Measurements from ENCODE around the gene TCP11L1.
"Not testable (repeated sequence)": the region's sequence is repeated elsewhere in the genome, so short reads cannot be mapped to it uniquely, and the experiment has no call there.

Gene TCP11L1

DNA sequence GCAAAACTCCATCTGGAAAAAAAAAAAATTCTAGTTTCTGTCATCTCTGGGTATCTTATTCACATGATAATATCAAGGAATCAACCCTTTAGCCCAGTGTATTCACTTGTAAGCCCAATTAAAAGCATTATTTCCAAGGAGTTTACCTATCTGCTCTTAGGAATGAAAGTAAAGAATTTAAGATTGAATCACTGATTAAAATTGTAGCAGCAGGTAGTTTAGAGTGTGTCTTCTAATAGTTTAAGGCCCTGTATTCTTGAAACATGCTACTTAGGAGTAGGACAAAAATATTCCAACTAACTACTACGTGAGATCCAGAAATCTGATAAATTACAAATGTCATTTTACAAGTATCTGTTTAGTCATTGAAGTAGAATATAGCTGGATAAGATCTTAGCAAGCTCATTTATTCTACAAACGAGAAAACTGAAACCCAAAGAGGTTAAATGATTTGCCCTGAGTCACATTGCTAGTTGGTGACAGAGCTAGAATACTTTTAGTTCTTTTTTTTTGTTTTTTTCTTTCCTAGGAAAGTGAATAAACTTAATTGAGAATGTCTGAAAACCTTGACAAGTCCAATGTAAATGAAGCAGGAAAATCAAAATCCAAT is 4.0 kb downstream of the TCP11L1 start:
- DNase-seq (ENCODE audit: low read depth): no peak
- TF ChIP-seq, protein P1, sequence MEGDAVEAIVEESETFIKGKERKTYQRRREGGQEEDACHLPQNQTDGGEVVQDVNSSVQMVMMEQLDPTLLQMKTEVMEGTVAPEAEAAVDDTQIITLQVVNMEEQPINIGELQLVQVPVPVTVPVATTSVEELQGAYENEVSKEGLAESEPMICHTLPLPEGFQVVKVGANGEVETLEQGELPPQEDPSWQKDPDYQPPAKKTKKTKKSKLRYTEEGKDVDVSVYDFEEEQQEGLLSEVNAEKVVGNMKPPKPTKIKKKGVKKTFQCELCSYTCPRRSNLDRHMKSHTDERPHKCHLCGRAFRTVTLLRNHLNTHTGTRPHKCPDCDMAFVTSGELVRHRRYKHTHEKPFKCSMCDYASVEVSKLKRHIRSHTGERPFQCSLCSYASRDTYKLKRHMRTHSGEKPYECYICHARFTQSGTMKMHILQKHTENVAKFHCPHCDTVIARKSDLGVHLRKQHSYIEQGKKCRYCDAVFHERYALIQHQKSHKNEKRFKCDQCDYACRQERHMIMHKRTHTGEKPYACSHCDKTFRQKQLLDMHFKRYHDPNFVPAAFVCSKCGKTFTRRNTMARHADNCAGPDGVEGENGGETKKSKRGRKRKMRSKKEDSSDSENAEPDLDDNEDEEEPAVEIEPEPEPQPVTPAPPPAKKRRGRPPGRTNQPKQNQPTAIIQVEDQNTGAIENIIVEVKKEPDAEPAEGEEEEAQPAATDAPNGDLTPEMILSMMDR (conservative IDR thresholded peaks at IDR 0.05; ENCODE audit: low read depth, low read length): no peak
- H3K4me3 ChIP-seq (ENCODE audit: low read depth, low read length): no peak overlapping the region

DNA sequence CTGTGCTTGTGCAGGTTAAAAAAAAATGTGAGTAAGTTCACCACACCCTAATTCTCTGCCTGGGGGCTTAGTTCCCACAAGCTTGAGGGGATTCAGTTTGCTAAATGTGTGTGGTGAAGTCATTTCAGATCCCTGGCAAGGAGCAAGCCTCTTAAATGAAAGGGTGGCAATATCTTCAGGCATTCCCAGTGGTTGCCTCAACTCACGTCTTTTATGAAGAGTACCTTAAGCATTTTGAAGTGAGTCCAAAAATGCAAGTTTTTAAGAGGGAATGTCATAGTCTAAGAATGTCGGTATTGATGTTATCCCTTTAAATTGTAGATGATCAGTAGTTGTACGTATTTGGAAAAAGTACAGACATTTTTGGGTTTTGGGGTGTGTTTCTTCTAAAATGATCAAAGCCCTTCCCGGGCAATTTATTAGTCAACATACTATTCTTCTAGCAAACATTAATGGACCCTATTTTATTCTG is 4.9 kb downstream of the TCP11L1 start:
- H3K4me3 ChIP-seq (ENCODE audit: low read depth, low read length): no peak overlapping the region
- DNase-seq (ENCODE audit: low read depth): no peak
- TF ChIP-seq, protein P1 (conservative IDR thresholded peaks at IDR 0.05; ENCODE audit: low read depth, low read length): no peak

DNA sequence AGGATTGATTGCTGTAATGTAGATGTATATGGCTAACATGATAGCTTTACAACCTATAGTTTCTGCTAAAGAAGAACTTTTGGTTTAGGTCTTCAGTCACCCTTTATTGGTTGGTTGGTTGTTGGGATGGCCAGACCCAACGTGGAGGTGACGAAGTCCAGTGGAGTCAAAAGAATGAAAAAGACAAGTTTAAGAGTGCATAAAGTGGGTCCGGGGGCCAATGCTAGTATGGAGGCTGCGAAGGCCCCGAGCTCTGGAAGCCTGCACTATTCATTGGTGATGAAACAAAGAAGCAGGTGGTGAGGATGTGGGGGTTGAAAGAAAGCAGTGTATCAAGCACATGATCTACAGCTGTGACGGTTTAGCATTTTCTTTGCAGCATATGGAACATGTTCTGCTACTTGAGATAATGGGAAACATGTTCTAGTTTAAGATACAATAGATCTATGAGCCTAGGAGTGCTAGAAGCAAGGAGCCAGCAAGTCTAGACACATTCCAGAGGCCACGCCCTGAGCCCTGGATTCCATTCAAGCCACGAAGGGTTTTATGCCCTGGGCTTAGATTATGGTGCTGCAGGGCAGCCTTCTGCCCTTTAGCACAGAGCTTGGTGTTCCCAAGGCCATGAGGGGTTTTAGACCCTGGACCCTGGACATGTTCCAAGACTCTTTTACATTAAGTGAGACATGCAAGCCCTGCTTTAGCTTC is 6.3 kb downstream of the TCP11L1 start:
- H3K4me3 ChIP-seq (ENCODE audit: low read depth, low read length): no peak overlapping the region
- TF ChIP-seq, protein P1 (conservative IDR thresholded peaks at IDR 0.05; ENCODE audit: low read depth, low read length): no peak
- no peak for DNase-seq (ENCODE audit: low read depth)

DNA sequence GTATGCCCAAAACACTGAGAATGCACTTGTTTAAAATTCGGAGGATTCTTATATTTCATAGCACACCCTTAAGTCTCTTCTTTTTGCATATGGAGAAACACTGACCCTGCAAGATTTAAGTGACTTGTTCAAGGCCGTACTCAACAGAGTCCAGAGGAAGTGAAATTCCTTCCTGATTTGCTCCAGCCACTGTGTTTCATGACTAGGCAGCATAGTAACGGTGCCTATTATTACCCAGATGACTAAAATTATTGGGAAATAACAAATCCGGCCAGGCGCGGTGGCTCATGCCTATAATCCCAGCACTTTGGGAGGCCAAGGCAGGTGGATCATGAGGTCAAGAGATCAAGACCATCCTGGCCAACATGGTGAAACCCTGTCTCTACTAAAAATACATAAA is 9.3 kb downstream of the TCP11L1 start:
- H3K4me3 ChIP-seq (ENCODE audit: low read depth, low read length); DNase-seq (ENCODE audit: low read depth): not testable (repeated sequence)

DNA sequence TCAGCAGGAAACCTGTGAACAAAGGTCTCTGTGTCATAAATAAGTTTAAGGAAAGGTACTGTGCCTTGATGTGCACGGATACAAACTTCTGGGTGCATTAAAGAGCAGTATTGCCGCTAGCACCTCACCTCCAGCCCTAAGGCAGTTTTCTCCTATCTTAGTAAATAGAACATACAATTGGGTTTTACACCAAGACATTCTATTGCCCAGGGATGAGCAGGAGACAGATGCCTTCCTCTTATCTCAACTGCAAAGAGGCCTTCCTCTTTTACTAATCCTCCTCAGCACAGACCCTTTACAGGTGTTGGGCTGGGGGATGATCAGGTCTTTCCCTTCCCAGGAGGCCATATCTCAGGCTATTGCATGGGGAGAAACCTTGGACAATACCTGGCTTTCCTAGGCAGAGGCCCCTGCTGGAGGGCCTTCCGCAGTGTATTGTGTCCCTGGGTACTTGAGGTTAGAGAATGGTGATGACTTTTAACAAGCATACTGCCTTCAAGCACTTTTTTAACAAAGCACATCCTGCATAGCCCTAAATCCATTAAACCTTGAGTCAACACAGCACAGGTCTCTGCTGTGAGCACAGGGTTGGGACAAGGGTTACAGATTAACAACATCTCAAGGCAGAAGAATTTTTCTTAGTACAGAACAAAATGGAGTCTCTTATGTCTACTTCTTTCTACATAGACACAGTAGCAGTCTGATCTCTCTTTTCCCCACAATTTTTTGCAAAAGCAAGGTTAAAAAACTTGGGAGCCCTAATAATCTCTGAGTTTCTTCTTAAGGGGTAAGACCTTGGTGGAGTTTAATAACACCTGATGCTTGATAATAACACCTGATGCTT is 10.4 kb downstream of the TCP11L1 start:
- DNase-seq (ENCODE audit: low read depth): not testable (repeated sequence)

DNA sequence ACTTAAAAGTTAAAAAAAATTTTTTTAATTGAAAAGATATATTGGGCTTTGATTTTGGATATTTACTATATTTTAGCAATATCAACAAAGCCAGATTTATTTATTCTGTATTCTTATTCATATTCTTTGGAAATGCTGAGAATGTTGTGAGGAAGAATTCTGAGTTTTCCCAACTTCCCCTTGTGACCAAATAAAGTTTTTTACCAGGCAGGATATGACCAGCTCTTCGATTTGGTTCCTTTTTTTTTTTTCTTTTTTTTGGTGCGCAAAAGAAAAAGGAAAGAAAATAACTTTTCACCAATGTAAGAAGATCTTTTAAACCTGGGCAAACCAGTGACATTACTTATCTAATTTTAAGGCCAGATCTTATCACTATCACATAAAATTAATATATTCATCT is 12.9 kb downstream of the TCP11L1 start:
- no peak for DNase-seq (ENCODE audit: low read depth)
- no peak overlapping the region for H3K4me3 ChIP-seq (ENCODE audit: low read depth, low read length)
- TF ChIP-seq, protein P1 (conservative IDR thresholded peaks at IDR 0.05; ENCODE audit: low read depth, low read length): no peak

More for the DNA sequence above, 10.4 kb downstream of the TCP11L1 start:
- H3K4me3 ChIP-seq (ENCODE audit: low read depth, low read length): not testable (repeated sequence)

DNA sequence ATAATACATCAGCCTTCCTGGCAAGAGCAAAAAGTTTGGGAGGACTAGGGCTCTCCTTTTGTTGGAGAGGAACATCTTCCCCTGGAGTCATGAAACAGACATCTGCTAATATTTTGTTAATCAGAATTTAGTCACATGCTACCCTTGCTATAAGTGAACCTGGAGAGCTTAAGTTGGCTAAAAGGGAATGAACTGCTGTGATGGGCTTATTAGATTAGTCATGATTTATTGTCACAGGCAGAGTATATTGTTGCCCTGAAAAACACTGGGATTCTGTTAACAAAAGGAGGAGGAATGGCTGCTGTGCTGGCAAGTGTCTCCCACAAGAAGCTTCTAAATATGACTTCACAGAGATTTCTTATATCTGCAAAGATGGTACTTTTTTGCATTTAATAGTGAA is 16.0 kb downstream of the TCP11L1 start:
- DNase-seq (ENCODE audit: low read depth): no peak
- TF ChIP-seq, protein P1 (conservative IDR thresholded peaks at IDR 0.05; ENCODE audit: low read depth, low read length): no peak
- H3K4me3 ChIP-seq (ENCODE audit: low read depth, low read length): no peak overlapping the region
